Cerebellar nuclear complex (tissue), 1 donor: ENCODE results near the gene NTHL1.

Source experiments
- DNase-seq, 2 experiments: peaks; one replicate each; lab custom pipeline; 2025; lab: John Stamatoyannopoulos, UW

Gene NTHL1

DNA sequence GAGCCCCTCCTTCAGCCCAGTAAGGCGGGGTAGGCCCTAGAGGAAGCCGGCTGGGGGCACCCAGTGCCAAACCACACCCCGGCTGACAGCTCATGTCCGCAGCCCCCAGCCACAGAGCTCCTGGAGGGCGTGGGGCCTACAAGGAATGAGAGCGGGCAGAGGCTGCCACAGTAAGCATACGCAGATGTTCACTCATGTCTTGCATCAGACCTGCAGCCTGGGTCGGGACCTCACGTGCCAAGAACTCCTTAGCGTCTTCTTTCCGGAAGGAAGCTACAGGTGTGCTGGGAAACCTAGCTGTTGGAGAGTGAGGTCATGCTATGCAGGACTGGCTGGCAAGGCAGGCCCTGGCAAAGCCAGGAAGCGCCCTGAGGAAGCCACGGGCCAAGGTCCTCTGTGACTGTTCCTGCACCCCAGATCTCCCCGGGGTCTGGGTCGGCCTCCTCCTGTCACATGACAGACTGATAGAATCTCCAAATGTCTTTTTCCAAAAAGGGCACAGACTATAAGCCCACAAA, 39.6 kb downstream of the NTHL1 start:
- no peak for DNase-seq

DNA sequence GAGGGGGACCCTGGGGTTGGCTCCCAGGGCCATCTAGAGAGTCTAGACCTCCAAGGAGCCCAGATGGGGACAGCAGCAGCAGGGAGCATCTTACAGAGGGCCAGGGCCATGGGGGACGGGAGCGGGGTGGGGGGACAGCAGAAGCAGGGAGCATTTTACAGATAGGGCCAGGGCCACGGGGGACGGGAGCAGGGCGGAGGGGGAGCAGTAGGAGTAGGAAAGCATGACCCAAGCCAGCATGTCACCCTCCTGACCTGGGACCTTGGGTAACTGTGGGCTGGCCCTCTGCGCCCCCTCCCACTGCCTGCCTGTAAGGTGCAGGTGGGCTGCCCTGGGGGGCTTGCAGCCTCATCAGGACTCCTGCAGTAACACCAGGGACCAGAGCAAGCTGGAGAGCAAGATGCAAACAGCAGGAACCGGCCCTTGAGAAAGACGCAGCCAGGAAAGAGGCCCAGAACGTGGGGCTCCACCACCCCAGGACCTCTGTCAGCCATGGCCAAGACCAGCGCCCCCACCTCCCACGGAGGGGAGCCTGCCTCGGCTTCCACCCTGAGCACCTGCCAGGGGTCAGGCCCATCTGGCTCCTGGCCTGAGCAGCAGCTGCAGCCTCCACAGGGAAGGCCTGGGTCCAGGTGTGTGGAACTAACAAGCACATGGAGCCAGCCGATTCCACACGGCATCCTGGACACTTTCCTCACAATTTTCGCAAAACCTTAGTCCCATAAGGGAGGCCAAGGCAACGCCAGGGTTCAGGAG, 40.4 kb downstream of the NTHL1 start:
- DNase-seq = no peak

DNA sequence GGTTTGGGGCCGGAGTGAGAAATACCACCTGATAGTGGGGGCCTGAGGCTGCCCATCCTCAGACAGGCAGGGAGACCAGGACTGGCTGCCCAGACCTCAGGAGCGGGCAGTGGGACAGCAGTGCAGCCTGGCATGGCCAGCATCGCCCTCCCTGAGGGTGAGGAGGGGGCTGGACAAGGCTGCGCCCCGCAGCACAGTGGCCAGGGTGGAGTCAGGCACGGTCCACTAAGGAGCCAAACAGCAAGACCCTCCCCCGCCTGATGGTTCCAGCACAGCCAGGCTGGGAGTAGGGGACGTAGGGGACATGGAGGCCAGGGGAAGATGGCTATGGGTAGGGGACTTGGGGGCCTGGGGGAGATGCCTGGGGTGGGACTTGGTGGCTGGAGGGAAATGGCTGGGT, 41.3 kb downstream of the NTHL1 start:
- DNase-seq = no peak

DNA sequence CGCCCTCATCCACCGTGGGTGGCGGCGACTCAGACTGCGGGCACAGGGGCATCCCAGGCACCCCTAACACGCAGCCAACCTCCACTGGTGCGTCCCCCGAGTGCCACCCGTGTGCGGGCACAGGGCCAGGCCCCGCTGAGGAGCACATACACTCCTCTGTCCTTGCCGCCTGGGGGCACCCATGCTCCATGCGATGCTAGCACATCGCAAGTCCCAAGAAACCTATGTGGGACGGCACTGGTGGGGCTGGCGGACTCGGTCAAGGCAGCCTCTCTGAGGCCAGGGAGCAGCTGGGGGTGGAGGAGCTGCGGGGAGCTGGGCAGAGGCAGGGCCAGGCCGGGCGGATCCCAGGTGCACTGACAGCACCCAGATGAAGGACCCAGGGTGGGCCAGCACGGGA, 42.0 kb downstream of the NTHL1 start:
- peak in 1 of 2 experiments; percentile 18 for DNase-seq

DNA sequence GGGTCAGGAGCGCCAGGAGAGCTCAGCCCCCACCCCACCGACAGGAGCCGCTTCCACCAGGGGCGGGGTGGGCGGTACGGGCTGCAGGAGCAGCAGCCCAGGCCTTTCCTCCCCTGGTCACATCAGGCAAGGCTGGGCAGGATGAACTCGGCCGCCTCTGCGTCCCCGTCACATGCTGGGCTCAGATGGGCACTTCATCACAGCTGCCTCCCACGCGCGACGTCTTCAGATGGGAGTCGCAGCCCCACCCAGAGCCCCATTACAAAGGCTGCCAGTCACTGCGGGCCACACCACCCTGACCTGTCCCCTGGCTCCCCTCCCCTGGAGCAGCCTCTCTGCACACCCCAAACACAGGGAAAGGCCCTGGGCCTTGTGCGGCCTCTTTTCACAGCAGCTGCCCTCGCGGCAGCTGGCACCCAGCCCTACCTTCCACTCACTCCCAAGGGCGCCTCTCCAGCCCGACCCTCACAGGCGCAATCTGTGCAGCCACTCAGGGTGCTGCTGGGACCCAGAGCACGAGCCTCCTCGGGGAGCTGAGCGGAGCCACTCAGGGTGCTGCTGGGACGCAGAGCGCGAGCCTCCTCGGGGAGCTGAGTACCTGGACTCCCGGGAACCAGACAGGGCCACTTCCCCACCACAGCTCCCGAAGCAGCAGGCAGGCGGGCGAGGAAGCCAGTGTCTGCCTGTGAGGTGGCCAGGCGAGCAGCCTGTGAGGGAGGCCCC, 42.7 kb downstream of the NTHL1 start:
- no peak for DNase-seq

DNA sequence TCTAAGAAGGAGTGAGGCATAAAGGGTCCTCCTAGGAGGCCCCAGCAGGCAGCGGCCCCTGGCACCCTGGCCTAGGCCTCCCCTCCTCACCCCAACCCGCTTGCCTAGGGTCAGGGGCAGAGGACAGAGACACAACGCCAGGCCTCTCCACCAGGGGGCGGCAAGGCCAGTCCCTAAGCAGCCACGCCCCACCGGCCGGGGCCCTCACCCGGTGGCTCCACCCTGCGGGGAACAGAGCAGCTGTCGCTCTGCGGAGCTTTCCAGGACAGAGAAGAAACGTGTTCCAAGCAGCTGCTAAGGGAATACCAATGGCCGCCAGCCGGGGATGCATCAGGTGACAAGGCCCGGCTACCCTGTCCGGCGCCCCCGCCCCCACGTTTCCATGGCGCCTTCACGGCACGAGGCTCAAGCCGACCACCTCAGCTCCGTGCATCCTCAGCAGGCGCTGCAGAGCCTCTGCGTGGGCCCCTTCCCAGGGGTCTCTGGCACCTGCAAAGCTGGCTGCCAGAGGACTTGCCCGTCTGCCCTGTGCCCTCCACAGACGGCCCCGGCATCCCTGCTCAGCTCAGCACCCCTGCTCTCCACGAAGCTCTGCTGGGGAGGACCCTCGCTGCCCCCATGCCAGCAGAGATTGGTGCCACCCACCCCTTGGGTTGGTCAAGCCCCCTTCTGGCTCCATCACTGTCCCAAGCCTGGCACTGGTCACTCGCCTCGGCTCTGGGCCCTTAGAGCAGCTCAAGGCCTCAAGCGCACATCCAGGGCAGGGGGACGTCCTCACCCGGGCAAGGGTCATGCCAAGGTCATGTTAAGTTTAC, 43.6 kb downstream of the NTHL1 start:
- peak in 1 of 2 experiments; percentile 46 for DNase-seq

DNA sequence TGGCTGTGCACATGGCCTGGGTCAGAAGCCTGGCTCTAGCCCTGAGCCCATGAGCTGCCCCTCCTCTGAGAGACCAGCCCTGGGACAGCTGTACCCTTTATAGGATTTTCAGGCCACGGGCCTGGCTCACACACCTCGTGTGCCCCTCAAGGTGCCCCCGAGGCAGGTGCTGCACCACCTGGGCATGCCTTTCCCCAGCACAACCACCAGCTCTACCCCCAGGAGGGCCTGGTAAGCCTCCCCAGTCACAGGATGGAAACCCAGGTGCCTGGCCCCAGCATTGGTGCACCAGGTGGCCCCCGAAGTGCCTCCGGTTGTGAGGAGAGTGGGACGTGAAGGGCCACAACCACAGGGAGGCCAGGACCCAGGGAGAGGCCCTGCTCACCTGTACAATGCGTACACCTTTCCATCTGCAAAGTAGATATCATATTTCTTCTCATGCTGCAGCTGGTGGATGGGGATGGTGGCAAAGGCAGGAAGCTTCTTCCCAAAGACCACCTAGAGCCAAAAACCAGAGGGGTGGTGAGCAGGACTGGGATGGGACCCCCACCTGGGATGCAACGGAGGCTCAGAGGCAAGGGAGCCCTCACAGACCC, 44.3 kb downstream of the NTHL1 start:
- DNase-seq = no peak

DNA sequence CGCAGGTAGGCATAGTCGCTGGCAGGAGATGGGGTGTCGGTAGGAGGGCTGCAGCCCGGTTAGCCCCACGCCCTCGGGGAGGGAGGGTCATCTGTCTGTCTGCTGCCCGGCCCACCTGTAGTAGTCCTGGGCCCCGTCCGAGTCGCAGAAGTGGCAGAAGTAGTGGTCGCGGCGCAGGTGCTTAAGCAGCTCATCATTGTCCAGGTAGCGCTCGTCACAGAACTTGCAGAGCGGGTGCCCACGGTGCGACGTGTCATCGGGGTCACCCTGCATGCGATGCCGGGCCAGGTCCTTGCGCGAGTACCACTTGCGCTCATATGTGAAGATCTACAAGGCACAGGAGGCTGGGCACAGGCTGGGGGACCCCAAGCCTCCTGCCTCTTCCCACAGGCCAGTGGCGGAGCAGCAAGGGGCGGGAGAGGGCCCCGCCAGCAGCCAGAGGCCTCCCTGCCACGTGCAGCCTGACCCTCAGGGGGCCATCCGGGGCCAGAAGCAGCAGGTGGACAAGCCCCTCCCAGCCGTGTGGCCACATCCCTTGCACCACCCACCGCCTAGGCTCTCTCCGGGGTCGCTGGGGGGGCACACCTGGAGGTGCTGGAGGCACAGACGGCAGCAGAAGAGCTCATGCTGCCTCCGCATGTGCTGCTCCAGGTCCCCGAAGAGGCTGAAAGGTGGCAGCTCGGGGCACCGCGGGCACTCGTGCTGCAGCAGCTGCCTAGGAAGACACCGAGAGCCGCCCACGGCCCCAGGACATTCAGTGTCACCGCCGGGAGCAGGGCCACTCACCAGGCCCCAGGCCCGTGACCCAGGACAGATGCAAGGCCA, 45.0 kb downstream of the NTHL1 start:
- no peak for DNase-seq

DNA sequence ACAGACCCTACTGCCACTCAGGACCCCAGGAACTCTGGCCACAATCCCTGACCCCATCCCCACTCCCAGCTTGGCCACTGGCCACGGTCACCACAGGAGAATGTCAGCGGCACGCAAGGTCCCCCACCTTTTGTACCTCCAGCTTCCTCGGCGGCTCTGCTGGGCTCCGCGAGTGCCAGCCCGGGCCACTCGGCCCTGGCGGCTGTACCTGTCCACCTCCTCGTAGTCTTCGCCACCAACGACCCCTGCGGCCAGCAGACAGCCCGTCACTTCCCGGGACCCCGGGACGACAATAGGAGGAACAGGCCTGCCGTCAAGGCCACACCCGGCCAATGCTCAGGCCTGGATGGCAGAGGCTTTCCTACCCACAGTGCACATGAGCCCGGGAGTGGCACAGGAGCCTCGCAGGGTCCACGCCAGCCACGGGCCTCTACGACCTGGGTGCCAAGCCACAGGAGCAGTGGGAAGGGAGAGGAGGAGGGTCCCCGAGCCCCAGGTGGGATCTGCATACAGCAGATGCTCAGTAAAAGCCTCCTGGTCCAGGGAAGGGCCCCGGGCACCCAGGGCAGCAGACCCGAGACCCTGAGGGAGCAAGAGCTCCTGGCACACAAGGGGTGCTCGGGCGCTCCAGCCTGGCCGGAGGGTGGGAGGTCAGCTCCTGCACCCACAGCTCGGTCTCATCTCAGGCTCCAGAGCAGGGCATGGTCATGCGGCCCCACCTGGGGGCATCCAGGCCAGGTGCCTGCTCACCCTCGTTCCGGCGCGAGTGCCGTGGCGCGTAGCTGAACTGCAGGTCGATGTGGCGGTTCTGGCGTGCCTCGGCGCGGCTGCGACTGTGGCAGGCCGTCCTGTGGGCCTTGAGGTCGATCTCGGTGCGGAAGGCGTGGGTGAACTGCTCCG, 45.9 kb downstream of the NTHL1 start:
- no peak for DNase-seq

DNA sequence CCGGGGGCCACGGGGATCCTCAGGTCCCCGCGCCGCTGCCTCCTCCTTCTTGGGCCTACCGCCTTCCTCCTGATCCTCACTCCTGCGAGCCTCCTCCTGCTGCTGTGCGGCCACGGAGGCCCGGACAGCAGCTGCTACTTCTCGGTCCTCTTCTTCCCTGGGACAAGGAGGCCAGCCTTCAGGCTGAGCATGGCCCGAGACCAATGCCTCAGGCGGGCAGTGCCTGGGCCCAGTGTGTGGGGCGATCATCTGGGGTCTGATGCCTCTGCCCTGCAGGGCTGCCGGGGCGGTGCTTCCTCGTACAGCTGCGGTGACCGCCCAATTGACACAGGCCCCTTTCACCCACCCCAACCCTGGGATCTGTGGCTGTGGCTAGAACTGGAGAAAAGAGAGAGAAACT, 46.6 kb downstream of the NTHL1 start:
- DNase-seq = no peak

DNA sequence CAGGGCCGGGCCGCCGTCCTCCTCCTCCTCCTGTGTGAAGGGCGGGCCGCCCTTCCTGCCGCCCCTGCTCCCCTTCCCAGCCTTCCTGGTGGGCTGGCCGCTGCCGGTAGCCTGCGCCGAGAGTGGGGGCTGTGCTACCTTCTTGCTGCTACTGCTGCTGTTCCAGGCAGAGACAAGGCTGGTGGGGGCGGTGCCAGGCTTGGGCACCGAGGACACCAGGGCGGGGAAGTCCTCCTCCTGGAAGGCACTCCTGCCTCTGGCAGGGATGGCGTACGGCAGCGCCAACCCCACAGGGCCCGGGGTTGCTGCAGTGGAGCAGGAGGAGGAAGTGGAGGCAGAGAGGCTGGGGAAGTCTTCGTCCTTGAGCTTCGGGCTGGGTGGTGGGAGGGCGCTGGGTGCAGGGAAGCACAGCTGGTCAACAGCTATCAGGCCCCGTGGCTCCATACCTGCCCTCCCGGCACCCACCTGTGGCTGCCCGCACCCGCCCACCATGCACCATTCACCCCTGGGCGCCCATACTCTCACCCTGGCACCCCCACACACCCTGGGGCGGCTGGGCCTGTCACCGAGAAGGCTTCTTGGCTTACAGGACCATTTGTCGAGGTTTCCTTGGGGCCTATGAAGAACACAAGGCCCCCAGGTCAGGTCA, 47.6 kb downstream of the NTHL1 start:
- no peak for DNase-seq

DNA sequence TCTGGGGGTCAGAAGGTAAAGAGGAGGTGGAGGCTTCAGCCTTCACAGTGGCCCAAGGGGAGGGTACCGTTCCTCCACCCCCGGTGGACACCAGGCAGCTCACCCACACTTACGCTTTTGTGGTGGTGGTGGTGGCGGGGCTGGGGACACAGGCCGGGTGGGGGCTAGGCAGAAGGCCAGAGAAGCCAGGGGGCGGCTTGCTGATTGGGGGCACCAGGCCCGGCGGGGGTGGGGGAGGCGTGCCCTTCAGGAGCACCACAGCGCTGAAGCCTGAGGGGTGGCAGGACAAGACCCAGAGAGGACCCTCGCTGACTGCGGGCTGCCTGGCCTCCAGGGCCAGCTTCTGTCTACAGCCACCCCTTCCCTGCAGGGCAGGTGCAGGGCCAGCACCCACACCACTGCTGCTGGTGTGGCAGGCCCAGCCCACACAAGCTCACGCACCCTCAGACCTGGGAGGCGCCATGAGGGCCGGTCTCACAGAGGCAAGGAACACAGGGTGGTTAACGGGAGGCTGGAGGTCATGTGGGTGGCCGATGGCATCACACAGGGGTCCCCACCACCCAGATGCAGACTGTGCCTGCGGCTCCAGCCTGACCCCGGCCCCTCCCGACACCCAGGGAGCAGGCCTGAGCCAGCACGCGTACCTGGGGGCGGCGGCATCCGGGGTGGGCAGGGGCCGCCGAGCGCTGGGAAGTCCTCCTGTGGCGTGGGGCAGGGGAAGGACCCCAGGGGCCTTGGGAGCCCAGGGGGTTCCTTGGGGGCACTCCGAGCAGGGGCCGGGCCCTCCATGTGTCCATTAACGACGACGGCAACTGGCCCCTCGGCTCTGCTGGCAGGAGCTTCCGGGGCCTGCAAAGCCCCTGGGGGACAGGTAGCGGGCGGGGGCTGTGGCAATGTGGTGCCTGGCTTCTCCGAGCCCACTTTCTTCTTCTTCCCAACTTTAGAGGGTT, 48.5 kb downstream of the NTHL1 start:
- no peak for DNase-seq

DNA sequence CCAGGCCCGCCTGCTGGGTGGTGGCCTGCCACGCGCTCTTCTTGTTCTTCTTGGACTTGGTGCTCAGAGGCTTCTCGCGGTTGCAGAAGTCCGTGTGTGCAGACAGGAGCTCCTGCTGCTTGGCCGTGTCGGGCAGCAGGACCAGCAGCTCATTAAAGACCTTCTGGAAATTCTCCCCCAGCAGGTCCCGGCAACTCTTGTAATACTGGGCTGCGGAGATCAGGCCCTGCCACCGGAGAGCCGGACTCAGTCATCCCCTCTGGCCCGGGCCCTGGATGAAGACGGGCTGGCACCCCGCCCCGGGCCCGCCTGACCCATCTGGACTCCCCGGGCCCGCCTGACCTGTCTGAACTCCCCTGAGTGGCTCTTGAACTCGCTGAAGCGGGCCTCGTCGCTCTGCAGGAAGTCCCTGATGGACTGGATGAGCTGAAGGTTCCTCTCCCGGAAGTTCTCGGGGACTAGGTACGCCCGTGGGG, 49.2 kb downstream of the NTHL1 start:
- no peak for DNase-seq

DNA sequence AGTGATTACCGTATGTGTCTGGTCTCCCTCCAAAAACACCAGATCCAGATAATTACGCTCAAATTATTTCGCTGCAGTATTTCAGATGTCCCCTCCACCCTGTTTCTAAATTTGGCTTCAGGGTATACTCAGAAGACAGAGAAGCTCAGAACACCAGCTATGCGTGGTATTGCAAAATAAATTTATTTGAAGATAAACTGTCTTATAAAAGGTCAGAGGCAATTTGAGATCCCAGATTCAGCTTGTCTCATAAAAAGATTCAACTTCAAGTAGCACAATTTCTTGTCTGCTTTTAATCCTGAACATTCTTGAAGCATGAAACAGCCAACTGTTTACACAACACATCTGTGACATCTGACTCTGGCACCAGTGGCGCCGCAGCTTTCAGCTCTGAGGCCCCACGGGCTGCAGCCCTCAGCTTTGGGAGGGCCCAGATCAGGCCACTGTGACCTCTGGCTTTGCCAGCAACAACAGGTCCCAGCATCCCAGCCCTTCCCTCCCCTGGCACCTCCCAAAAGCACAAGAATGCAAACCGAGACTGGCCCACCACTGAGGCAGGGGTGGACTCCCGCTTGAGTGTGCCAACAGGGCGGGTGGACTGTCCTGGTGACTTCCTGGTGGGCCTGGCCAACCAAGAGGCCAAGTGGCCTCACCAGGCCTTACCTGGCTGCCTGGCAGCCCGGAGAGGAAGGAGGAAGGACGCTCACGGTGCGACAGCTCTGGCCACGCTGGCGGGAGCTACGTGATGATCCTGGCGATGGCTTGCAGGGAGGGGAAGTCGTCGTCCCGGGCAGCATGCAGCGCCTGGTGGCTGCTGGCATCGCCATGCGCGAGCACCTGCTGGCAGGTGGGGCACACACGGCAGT, 49.9 kb downstream of the NTHL1 start:
- DNase-seq = no peak

DNA sequence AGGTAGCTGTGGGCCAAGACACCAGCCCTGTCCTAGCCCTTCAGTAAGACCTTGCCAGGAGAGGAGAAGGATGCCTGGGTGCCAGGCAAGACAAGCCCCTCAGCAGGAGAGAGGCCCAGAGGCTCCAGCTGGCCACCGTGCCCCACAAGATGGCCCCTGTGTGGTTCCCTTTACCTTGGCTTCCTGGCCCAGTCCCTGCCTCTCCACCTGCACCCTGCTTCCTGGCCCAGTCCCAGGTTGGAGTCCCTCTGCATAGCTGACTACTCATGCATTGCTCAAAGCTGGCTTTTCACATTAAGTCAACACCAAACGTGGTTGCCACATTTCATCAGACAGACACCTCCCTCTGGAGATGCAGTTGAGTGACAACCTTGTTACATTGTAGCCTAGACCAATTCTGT, 53.9 kb downstream of the NTHL1 start:
- DNase-seq = no peak

DNA sequence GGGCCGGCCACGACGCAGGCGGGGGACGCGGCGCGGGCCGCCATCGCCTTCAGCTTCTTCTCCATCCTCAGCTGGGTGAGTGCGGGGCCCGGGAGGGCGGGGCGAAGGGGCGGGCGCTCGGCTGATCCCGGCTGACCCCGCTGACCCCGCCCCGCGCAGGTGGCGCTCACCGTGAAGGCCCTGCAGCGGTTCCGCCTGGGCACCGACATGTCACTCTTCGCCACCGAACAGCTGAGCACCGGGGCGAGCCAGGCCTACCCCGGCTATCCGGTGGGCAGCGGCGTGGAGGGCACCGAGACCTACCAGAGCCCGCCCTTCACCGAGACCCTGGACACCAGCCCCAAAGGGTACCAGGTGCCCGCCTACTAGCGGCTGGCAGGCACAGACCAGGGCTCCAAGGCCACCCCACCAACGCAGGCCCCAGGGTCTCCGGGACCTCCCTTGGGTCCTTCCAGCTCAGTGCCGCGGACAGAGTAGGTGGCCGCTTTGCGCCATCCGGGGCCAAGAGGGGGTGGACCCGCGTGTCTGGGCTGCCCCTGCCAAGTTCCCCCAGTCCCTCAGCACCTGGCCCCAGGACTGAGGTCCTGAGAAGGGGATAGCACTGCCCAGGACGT, 54.8 kb downstream of the NTHL1 start:
- no peak for DNase-seq
